GM12878 (cell line): ENCODE results near the gene TRPM7. TPM values are rescaled to one million over a fixed set of nuclear protein-coding genes. Genes with fewer than 3 reads are reported as not detected.

Experiments used
- ATAC-seq: fragments of 200-7000 bp; cut with Tn5 transposase; 3 replicates; pipeline ENCODE4 v1.9.1; 2020; ENCODE audit warnings: mild to moderate bottlenecking, moderate library complexity
- BruUV-seq: library from RNA; stranded (reverse); fragments of 400-500 nt; replicated peaks from 2 replicates; lab custom pipeline; 2021; lab: Mats Ljungman, UMichigan
- CTCF ChIA-PET: fragments of 300-600 bp; sonication (Branson Sonifier 250); formaldehyde crosslinking; extraction: SDS; loops from one replicate; lab custom pipeline; 2021; ENCODE audit warnings: inconsistent platforms; lab: Yijun Ruan, JAX
- POLR2A ChIA-PET: fragments of 350-600 bp; formaldehyde crosslinking; extraction: SDS; loops from one replicate; lab custom pipeline; 2021; ENCODE audit warnings: inconsistent platforms; lab: Charles Lee
- RAD21 ChIA-PET: fragments of 300-600 bp; sonication (Branson Sonifier 250); formaldehyde crosslinking; loops from one replicate; lab custom pipeline; 2023; ENCODE audit warnings: antibody characterized with exemption; ENCODE audit not compliant: unreplicated experiment; lab: Charles Lee
- SMC1A ChIA-PET: fragments of 300-600 bp; sonication (Branson Sonifier 250); formaldehyde crosslinking; loops from one replicate; lab custom pipeline; 2023; ENCODE audit not compliant: unreplicated experiment, uncharacterized antibody; lab: Charles Lee
- DNase-seq: peaks from one replicate; pipeline ENCODE4 v3.0.0-alpha.2; 2011; ENCODE audit warnings: low read depth, low spot score
- FAIRE-seq: peaks from 3 replicates; lab custom pipeline; 2011; peaks lifted over from hg19 to GRCh38; lab: Jason Lieb, UNC
- H2AFZ ChIP-seq: 2 replicates; pipeline ENCODE4 v1.6.0; 2011; ENCODE audit warnings: low read depth, low read length, control low read depth; ENCODE audit not compliant: control insufficient read depth
- H3K27ac ChIP-seq: 2 replicates; pipeline ENCODE4 v1.5.1; 2011; ENCODE audit warnings: control low read depth; ENCODE audit not compliant: control insufficient read depth, insufficient read depth
- H3K27me3 ChIP-seq, 2 experiments: replicated peaks in 1 of 2; 2 replicates each; pipeline versions ENCODE4 v1.6.0 to v1.6.1; 2011; ENCODE audit warnings: low read length in 1 of 2; ENCODE audit not compliant: control insufficient read depth in 2 of 2, insufficient read depth in 2 of 2
- H3K36me3 ChIP-seq, 2 experiments: 2 replicates each; pipeline ENCODE4 v1.5.1; 2011; ENCODE audit warnings: low read length in 1 of 2; ENCODE audit not compliant: control insufficient read depth in 2 of 2, insufficient read depth in 2 of 2
- H3K4me1 ChIP-seq: 2 replicates; pipeline ENCODE4 v1.6.1; 2011; ENCODE audit warnings: mild to moderate bottlenecking, low read length, moderate library complexity, mixed read lengths; ENCODE audit not compliant: control insufficient read depth, insufficient read depth
- H3K4me2 ChIP-seq: 2 replicates; pipeline ENCODE4 v1.6.0; 2011; ENCODE audit warnings: control low read depth; ENCODE audit not compliant: control insufficient read depth, insufficient read depth
- H3K4me3 ChIP-seq: fragments of 200-600 bp; sonication (generic); 2 replicates; pipeline ENCODE4 v1.5.1; 2016
- H3K79me2 ChIP-seq: 2 replicates; pipeline ENCODE4 v1.6.0; 2011; ENCODE audit warnings: low read length; ENCODE audit not compliant: control insufficient read depth, insufficient read depth
- H3K9ac ChIP-seq: 2 replicates; pipeline ENCODE4 v1.8.0; 2011; ENCODE audit warnings: low read length, control low read depth, mixed read lengths; ENCODE audit not compliant: control insufficient read depth, insufficient read depth
- H3K9me3 ChIP-seq: replicated peaks from 3 replicates; pipeline ENCODE4 v1.5.1; 2011; ENCODE audit warnings: mild to moderate bottlenecking, low read length; ENCODE audit not compliant: control insufficient read depth, insufficient read depth
- H4K20me1 ChIP-seq: 2 replicates; pipeline ENCODE4 v1.6.0; 2011; ENCODE audit not compliant: control insufficient read depth, insufficient read depth
- CHD2 ChIP-seq: IDR thresholded peaks from 2 replicates; pipeline ENCODE4 v1.6.1; 2011; ENCODE audit warnings: low read depth, low read length, improper control_type of control experiment, borderline replicate concordance
- IKZF2 ChIP-seq, 2 experiments: fragments of 450-650 bp; IDR thresholded peaks; 2 replicates each; pipeline ENCODE4 v1.6.1; 2017; ENCODE audit warnings: mild to moderate bottlenecking in 2 of 2, moderate library complexity in 2 of 2
- MTA3 ChIP-seq: IDR thresholded peaks from 2 replicates; pipeline ENCODE4 v1.6.1; 2012; ENCODE audit warnings: low read length, inconsistent platforms, borderline replicate concordance
- NR2F1 ChIP-seq: fragments of 450-650 bp; conservative IDR thresholded peaks from 2 replicates; pipeline ENCODE4 v1.6.1; 2017; ENCODE audit warnings: mild to moderate bottlenecking
- SP1 ChIP-seq: IDR thresholded peaks from one replicate; pipeline ENCODE4 v1.6.1; 2011; ENCODE audit warnings: low read depth, low read length
- SPI1 ChIP-seq: IDR thresholded peaks from 2 replicates; pipeline ENCODE4 v1.6.1; 2011; ENCODE audit warnings: low read depth, mild to moderate bottlenecking, low read length, moderate library complexity, borderline replicate concordance; ENCODE audit not compliant: insufficient read depth
- ZNF274 ChIP-seq: IDR thresholded peaks from one replicate; pipeline ENCODE4 v1.8.0; 2011; ENCODE audit not compliant: insufficient read length, insufficient read depth
- WGBS: methylation state at CpG from one replicate; pipeline ENCODE4 v1.1.6; 2016; ENCODE audit warnings: low lambda C conversion rate; ENCODE audit not compliant: insufficient replicate concordance, insufficient coverage; ENCODE audit errors: missing lambda C conversion rate; 5-methylcytosine and 5-hydroxymethylcytosine counted together
- in situ Hi-C: fragments of 300-500 bp; cut with MboI; formaldehyde crosslinking; loops from 9 replicates; pipeline ENCODE4 v1.14.3; 2018; ENCODE audit warnings: mixed read lengths
- intact Hi-C: fragments of 100-400 bp; cut with micrococcal nuclease; formaldehyde crosslinking; loops from one replicate; pipeline ENCODE4 v1.14.2; 2022; ENCODE audit not compliant: unreplicated experiment
- polyA plus RNA-seq, 11 experiments: library from polyadenylated mRNA; depleted of rRNA in 4 of 11; unstranded in 6 of 11; stranded (reverse) in 5 of 11; fragments of >200 nt; fragmentation: Nextera tagmentation in 4 of 11; fragmentation: Illumina TruSeq in 1 of 11; extraction: Ambion mirVana in 4 of 11; extraction: Trizol in 1 of 11; gene quantifications; 1 replicate in 1 of 11; 2 replicates in 10 of 11; pipeline versions ENCODE4 v1.2.1 to v1.2.3, GENCODE V29; 2011 to 2016; ENCODE audit warnings: inconsistent platforms in 2 of 11, missing spikeins in 2 of 11, low read depth in 1 of 11
- total RNA-seq, 4 experiments: library from RNA; depleted of rRNA in 3 of 4; stranded (reverse); fragments of >200 nt in 3 of 4; fragmentation: Illumina TruSeq in 1 of 4; extraction: Trizol in 1 of 4; gene quantifications; 2 replicates each; pipeline versions ENCODE4 v1.2.1 to v1.2.3, GENCODE V29; 2013 to 2021
- TF ChIP-seq, protein P1 (sequence below): fragments of 450-650 bp; IDR thresholded peaks from 2 replicates; pipeline ENCODE4 v1.6.1; 2017; ENCODE audit warnings: mild to moderate bottlenecking

TRPM7 gene
- total and polyA plus RNA-seq, 10 of the 15 experiments (the other 5 are each of a cell fraction or from before 2014, with no cell fraction given), result 4.5 to 49.7 (median 22.5) TPM

DNA sequence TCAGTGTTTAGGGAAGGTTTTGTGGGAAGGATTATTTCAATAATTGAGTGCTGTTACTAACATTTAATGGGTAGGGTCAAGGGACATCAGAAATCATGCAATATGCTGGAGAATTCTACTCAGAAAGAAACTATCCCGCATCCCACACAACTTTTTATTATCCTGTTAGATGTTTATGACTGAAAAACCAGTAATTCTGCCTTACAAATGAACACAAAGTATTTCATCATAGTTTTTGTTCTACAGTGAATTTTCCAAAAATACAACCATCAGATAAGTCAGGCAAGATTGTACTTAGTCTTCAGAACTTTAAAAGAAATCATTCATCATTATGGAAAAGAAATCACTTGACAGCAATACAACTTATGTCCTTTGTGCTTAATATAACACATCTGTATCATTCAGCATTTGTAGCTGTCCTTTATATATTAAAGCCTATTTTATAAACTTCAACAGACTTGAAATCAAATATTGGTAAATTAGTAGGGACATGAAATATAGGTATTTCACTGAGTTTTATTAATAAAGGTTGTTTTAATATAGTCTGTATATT is 61.9 kb downstream of the TRPM7 start:
- RAD21 ChIA-PET, result no interaction called here
- no TSS peak for BruUV-seq
- in situ Hi-C loops, result no loop called here
- no peaks in the 10 kb centered on the region for H3K79me2 ChIP-seq
- FAIRE-seq (no peak), DNase-seq (no peak), ATAC-seq (no peak)
- no peak overlapping the region for H3K4me2 ChIP-seq
- H2AFZ ChIP-seq, result no peak overlapping the region
- peaks cover 0 to 17% of the 10 kb centered on the region in 2 experiments; a peak in 2 of 4 replicates for H3K36me3 ChIP-seq
- H3K27ac ChIP-seq, result no peak overlapping the region
- H3K4me1 ChIP-seq, result no peaks in the 10 kb centered on the region
- H3K9me3 ChIP-seq, result no peaks in the 10 kb centered on the region
- H3K9ac ChIP-seq, result no peak overlapping the region
- no peaks in the 10 kb centered on the region for H4K20me1 ChIP-seq
- TF ChIP-seq IKZF2 (IDR thresholded peaks at IDR 0.05), result no peak
- TF ChIP-seq SP1, result no peak
- TF ChIP-seq CHD2, result no peak
- no peak for TF ChIP-seq SPI1
- TF ChIP-seq, protein P1, sequence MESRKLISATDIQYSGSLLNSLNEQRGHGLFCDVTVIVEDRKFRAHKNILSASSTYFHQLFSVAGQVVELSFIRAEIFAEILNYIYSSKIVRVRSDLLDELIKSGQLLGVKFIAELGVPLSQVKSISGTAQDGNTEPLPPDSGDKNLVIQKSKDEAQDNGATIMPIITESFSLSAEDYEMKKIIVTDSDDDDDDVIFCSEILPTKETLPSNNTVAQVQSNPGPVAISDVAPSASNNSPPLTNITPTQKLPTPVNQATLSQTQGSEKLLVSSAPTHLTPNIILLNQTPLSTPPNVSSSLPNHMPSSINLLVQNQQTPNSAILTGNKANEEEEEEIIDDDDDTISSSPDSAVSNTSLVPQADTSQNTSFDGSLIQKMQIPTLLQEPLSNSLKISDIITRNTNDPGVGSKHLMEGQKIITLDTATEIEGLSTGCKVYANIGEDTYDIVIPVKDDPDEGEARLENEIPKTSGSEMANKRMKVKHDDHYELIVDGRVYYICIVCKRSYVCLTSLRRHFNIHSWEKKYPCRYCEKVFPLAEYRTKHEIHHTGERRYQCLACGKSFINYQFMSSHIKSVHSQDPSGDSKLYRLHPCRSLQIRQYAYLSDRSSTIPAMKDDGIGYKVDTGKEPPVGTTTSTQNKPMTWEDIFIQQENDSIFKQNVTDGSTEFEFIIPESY, result no peak
- no peak for TF ChIP-seq NR2F1
- TF ChIP-seq MTA3, result no peak
- no peak for TF ChIP-seq ZNF274
- CTCF ChIA-PET, result no interaction called here
- SMC1A ChIA-PET, result interaction anchor here (1.5 kb wide), 1 partner anchor 11 kb away, joined by 7 read pairs; no protein-coding TSS in a partner anchor
- intact Hi-C loops, result no loop called here
- no peak overlapping the region for H3K4me3 ChIP-seq
- H3K27me3 ChIP-seq, result no peaks in the 10 kb centered on the region
- POLR2A ChIA-PET, result no interaction called here
- WGBS, result 100% methylated on average over 1 of the region's 1 CpG
